Measurements from ENCODE around the gene RBM19. TPM values are rescaled to one million over a fixed set of nuclear protein-coding genes. Genes with fewer than 3 reads are reported as not detected.

RBM19 gene
- total and polyA plus RNA-seq, 2 donors (not counting 1 experiment from before 2014, with no cell fraction given), result 10.5 to 16.5 TPM

- Histone ChIP-seq H3K4me3 (replicated peaks in 1 of 4; ENCODE audit: control extremely low read depth in 1 of 4, insufficient read depth in 1 of 4, low read depth in 3 of 4, low read length in 4 of 4) (no peak overlapping the region), H2AFZ (ENCODE audit: low read length) (no peak overlapping the region), H3K4me1 (ENCODE audit: control insufficient read depth, extremely low read depth, insufficient read depth, low read length) (no peaks in the 10 kb centered on the region), H3K27me3 (ENCODE audit: control insufficient read depth, insufficient read depth, low read length) (no peaks in the 10 kb centered on the region), H4K20me1 (ENCODE audit: control insufficient read depth, extremely low read depth, insufficient read depth, low read length) (no peaks in the 10 kb centered on the region), H3K36me3 (ENCODE audit: control insufficient read depth, insufficient read depth, low read length) (no peaks in the 10 kb centered on the region), H3K9ac (ENCODE audit: insufficient read depth, low read length) (no peak overlapping the region), H3K4me2 (ENCODE audit: extremely low read depth, insufficient read depth, low read length) (no peak overlapping the region), H3K9me3 (ENCODE audit: control insufficient read depth, insufficient read depth, low read depth, low read length) (no peaks in the 10 kb centered on the region), H3K79me2 (ENCODE audit: control insufficient read depth, insufficient read depth, low read length) (no peaks in the 10 kb centered on the region), H3K27ac (ENCODE audit: insufficient read depth, low read length) (no peak overlapping the region)
- TF ChIP-seq EZH2 (IDR thresholded peaks at IDR 0.05; ENCODE audit: low read length, missing control alignments) (no peak), CTCF (conservative IDR thresholded peaks at IDR 0.05 in 1 of 2, IDR thresholded peaks at IDR 0.05 in 1 of 2; ENCODE audit: low read depth in 1 of 2, low read length in 2 of 2) (no peak)
- no peak for DNase-seq (ENCODE audit: low read depth in 2 of 2)
Measured at GRCh38 chr12:113835896-113836295, 130.2 kb downstream of the RBM19 start.

- no peaks in the 10 kb centered on the region for H3K4me1 ChIP-seq (ENCODE audit: control insufficient read depth, extremely low read depth, insufficient read depth, low read length)
- no peak overlapping the region for H3K4me2 ChIP-seq (ENCODE audit: extremely low read depth, insufficient read depth, low read length)
- no peak overlapping the region for H3K9ac ChIP-seq (ENCODE audit: insufficient read depth, low read length)
- no peaks in the 10 kb centered on the region for H4K20me1 ChIP-seq (ENCODE audit: control insufficient read depth, extremely low read depth, insufficient read depth, low read length)
- no peaks in the 10 kb centered on the region for H3K79me2 ChIP-seq (ENCODE audit: control insufficient read depth, insufficient read depth, low read length)
- H3K36me3 ChIP-seq (ENCODE audit: control insufficient read depth, insufficient read depth, low read length), result no peaks in the 10 kb centered on the region
- no peaks in the 10 kb centered on the region for H3K9me3 ChIP-seq (ENCODE audit: control insufficient read depth, insufficient read depth, low read depth, low read length)
- H3K4me3 ChIP-seq (replicated peaks in 1 of 4; ENCODE audit: control extremely low read depth in 1 of 4, insufficient read depth in 1 of 4, low read depth in 3 of 4, low read length in 4 of 4), result no peak overlapping the region
- TF ChIP-seq EZH2 (IDR thresholded peaks at IDR 0.05; ENCODE audit: low read length, missing control alignments) (no peak), CTCF (conservative IDR thresholded peaks at IDR 0.05 in 1 of 2, IDR thresholded peaks at IDR 0.05 in 1 of 2; ENCODE audit: low read depth in 1 of 2, low read length in 2 of 2) (no peak)
- no peak for DNase-seq (ENCODE audit: low read depth in 2 of 2)
- H2AFZ ChIP-seq (ENCODE audit: low read length), result no peak overlapping the region
- H3K27ac ChIP-seq (ENCODE audit: insufficient read depth, low read length), result no peak overlapping the region
- no peaks in the 10 kb centered on the region for H3K27me3 ChIP-seq (ENCODE audit: control insufficient read depth, insufficient read depth, low read length)
Measured at GRCh38 chr12:113835433-113835832, 130.7 kb downstream of the RBM19 start.

GRCh38 chr12:113833422-113833821 is 132.7 kb downstream of the RBM19 start:
- Histone ChIP-seq H3K27ac (ENCODE audit: insufficient read depth, low read length) (no peak overlapping the region), H3K36me3 (ENCODE audit: control insufficient read depth, insufficient read depth, low read length) (no peaks in the 10 kb centered on the region), H3K4me2 (ENCODE audit: extremely low read depth, insufficient read depth, low read length) (no peak overlapping the region), H3K79me2 (ENCODE audit: control insufficient read depth, insufficient read depth, low read length) (no peaks in the 10 kb centered on the region), H3K9me3 (ENCODE audit: control insufficient read depth, insufficient read depth, low read depth, low read length) (no peaks in the 10 kb centered on the region), H2AFZ (ENCODE audit: low read length) (no peak overlapping the region), H3K4me3 (replicated peaks in 1 of 4; ENCODE audit: control extremely low read depth in 1 of 4, insufficient read depth in 1 of 4, low read depth in 3 of 4, low read length in 4 of 4) (no peak overlapping the region), H3K9ac (ENCODE audit: insufficient read depth, low read length) (no peak overlapping the region), H4K20me1 (ENCODE audit: control insufficient read depth, extremely low read depth, insufficient read depth, low read length) (no peaks in the 10 kb centered on the region), H3K4me1 (ENCODE audit: control insufficient read depth, extremely low read depth, insufficient read depth, low read length) (no peaks in the 10 kb centered on the region), H3K27me3 (ENCODE audit: control insufficient read depth, insufficient read depth, low read length) (no peaks in the 10 kb centered on the region)
- no peak for DNase-seq (ENCODE audit: low read depth in 2 of 2)
- TF ChIP-seq CTCF (conservative IDR thresholded peaks at IDR 0.05 in 1 of 2, IDR thresholded peaks at IDR 0.05 in 1 of 2; ENCODE audit: low read depth in 1 of 2, low read length in 2 of 2), result no peak
- no peak for TF ChIP-seq EZH2 (IDR thresholded peaks at IDR 0.05; ENCODE audit: low read length, missing control alignments)
